K562 (cell line): ENCODE measurements around the gene ZNF628. TPM values are rescaled to one million over a fixed set of nuclear protein-coding genes. Genes with fewer than 3 reads are reported as not detected.

ENCODE experiments used
- ARID3B ChIP-seq: fragments of 250-450 bp; sonication (Bioruptor Pico); IDR thresholded peaks from 2 replicates; pipeline ENCODE4 v1.4.0; 2020; ENCODE audit warnings: borderline replicate concordance
- CBX8 ChIP-seq: fragments of 200-600 bp; sonication (generic); IDR thresholded peaks from 2 replicates; pipeline ENCODE4 v1.6.1; 2012; ENCODE audit warnings: borderline replicate concordance, mixed run types, low read depth, mild to moderate bottlenecking, moderate library complexity, mixed read lengths, low read length, control low read depth, inconsistent platforms; ENCODE audit not compliant: poor library complexity, severe bottlenecking; ENCODE audit errors: extremely low read depth
- ESRRB ChIP-seq: fragments of 250-450 bp; sonication (Bioruptor Pico); IDR thresholded peaks from 2 replicates; pipeline ENCODE4 v1.5.0; 2020; ENCODE audit warnings: mild to moderate bottlenecking, moderate library complexity, borderline replicate concordance
- FOXP1 ChIP-seq: sonication (generic); formaldehyde crosslinking; IDR thresholded peaks from 2 replicates; pipeline ENCODE4 v1.8.0; 2022; ENCODE audit warnings: mild to moderate bottlenecking, missing genetic modification reagents
- HCFC1 ChIP-seq: IDR thresholded peaks from 2 replicates; pipeline ENCODE4 v1.6.1; 2012; ENCODE audit warnings: low read depth, low read length, improper control_type of control experiment
- HDAC2 ChIP-seq: fragments of 450-650 bp; IDR thresholded peaks from 2 replicates; pipeline ENCODE4 v1.6.1; 2016; ENCODE audit warnings: mild to moderate bottlenecking
- HNRNPLL ChIP-seq: fragments of 200-400 bp; formaldehyde crosslinking; IDR thresholded peaks from 2 replicates; pipeline ENCODE4 v1.6.1; 2017; ENCODE audit warnings: low read length, low read depth, mild to moderate bottlenecking; ENCODE audit not compliant: poor library complexity, severe bottlenecking
- NR2C2 ChIP-seq, 2 experiments: fragments of 200-800 bp in 1 of 2; sonication (Bioruptor generic) in 1 of 2; sonication (generic) in 1 of 2; formaldehyde crosslinking in 1 of 2; IDR thresholded peaks; 2 replicates each; pipeline versions ENCODE4 v1.6.1 to v1.8.0; 2016 to 2022; ENCODE audit warnings: mild to moderate bottlenecking in 1 of 2, missing compliant biosample characterization in 1 of 2, missing genetic modification characterization in 1 of 2, missing genetic modification reagents in 1 of 2
- NR4A1 ChIP-seq, 2 experiments: fragments of 250-450 bp in 1 of 2; fragments of 450-650 bp in 1 of 2; sonication (Bioruptor Pico) in 1 of 2; IDR thresholded peaks; 2 replicates each; pipeline versions ENCODE4 v1.4.0 to v1.6.1; 2016 to 2020; ENCODE audit warnings: mild to moderate bottlenecking in 2 of 2, missing compliant biosample characterization in 1 of 2, missing genetic modification characterization in 1 of 2, moderate library complexity in 1 of 2
- RBM25 ChIP-seq: fragments of 200-400 bp; formaldehyde crosslinking; IDR thresholded peaks from 2 replicates; pipeline ENCODE4 v1.6.1; 2018; ENCODE audit warnings: low read length, low read depth, moderate library complexity; ENCODE audit not compliant: severe bottlenecking
- SAFB ChIP-seq: fragments of 200-400 bp; formaldehyde crosslinking; IDR thresholded peaks from 2 replicates; pipeline ENCODE4 v1.6.1; 2017; ENCODE audit warnings: low read depth, low read length, borderline replicate concordance
- STAT5B ChIP-seq: fragments of 250-450 bp; sonication (Bioruptor Pico); IDR thresholded peaks from 2 replicates; pipeline ENCODE4 v1.8.0; 2021; ENCODE audit warnings: mild to moderate bottlenecking, inconsistent platforms
- SUPT5H ChIP-seq: fragments of 450-650 bp; IDR thresholded peaks from 2 replicates; pipeline ENCODE4 v1.6.1; 2016
- THAP12 ChIP-seq: fragments of 250-450 bp; sonication (Bioruptor Pico); IDR thresholded peaks from 2 replicates; pipeline ENCODE4 v1.9.0; 2021; ENCODE audit warnings: mild to moderate bottlenecking, inconsistent platforms
- YY1 ChIP-seq, 3 experiments: IDR thresholded peaks; 2 replicates each; pipeline ENCODE4 v1.6.1; 2011; ENCODE audit warnings: low read length in 2 of 3, mild to moderate bottlenecking in 2 of 3, moderate library complexity in 2 of 3, borderline replicate concordance in 1 of 3, control low read depth in 1 of 3, low read depth in 1 of 3; ENCODE audit not compliant: insufficient read depth in 3 of 3, insufficient replicate concordance in 2 of 3, control insufficient read depth in 1 of 3, insufficient read length in 1 of 3; ENCODE audit errors: extremely low read depth in 1 of 3
- ZBTB26 ChIP-seq: fragments of 450-650 bp; formaldehyde crosslinking; IDR thresholded peaks from 2 replicates; pipeline ENCODE4 v1.4.0; 2022; ENCODE audit warnings: missing genetic modification characterization
- ZBTB7A ChIP-seq: IDR thresholded peaks from 2 replicates; pipeline ENCODE4 v1.6.1; 2011; ENCODE audit warnings: low read depth, mild to moderate bottlenecking, low read length, moderate library complexity, borderline replicate concordance; ENCODE audit not compliant: control insufficient read depth
- ZNF143 ChIP-seq: sonication (generic); formaldehyde crosslinking; IDR thresholded peaks from 2 replicates; pipeline ENCODE4 v1.9.0; 2022; ENCODE audit warnings: mild to moderate bottlenecking, missing genetic modification reagents
- ZNF253 ChIP-seq: fragments of 250-450 bp; sonication (Bioruptor Pico); conservative IDR thresholded peaks from 2 replicates; pipeline ENCODE4 v1.6.1; 2021; ENCODE audit warnings: mild to moderate bottlenecking
- ZNF75A ChIP-seq: fragments of 450-650 bp; formaldehyde crosslinking; IDR thresholded peaks from 2 replicates; pipeline ENCODE4 v1.4.0; 2020; ENCODE audit warnings: mild to moderate bottlenecking
- polyA plus RNA-seq, 8 experiments: library from polyadenylated mRNA; depleted of rRNA in 4 of 8; stranded (reverse) in 5 of 8; unstranded in 3 of 8; fragments of >200 nt; fragmentation: Nextera tagmentation in 2 of 8; fragmentation: Illumina TruSeq in 1 of 8; extraction: Ambion mirVana in 2 of 8; extraction: Trizol in 1 of 8; gene quantifications; 2 replicates each; pipeline versions ENCODE4 v1.2.1 to v1.2.3, GENCODE V29; 2011 to 2014; ENCODE audit warnings: inconsistent platforms in 1 of 8, missing spikeins in 1 of 8
- total RNA-seq, 7 experiments: library from RNA; depleted of rRNA in 6 of 7; stranded (reverse); fragments of >200 nt in 6 of 7; fragmentation: Illumina TruSeq in 2 of 7; extraction: Trizol in 2 of 7; gene quantifications; 2 replicates each; pipeline versions ENCODE4 v1.2.1 to v1.2.3, GENCODE V29; 2011 to 2021; ENCODE audit warnings: low replicate concordance in 1 of 7

The ZNF628 gene
- total and polyA plus RNA-seq, 9 of the 15 experiments (the other 6 are each of a cell fraction or from before 2014, with no cell fraction given): 0.13 to 13.6 (median 2.2) TPM; not detected in 3

GRCh38 chr19:55437410-55437809 lies 39.0 kb upstream of the ZNF628 start (continued):
- TF ChIP-seq HNRNPLL (no peak), ESRRB (CRISPR knock-in tag) (no peak), ZNF143 (CRISPR knock-in tag) (no peak), ZNF253 (no peak), FOXP1 (CRISPR knock-in tag) (peak; percentile 85; the same call in 1 of the 2 replicates), NR4A1 (CRISPR knock-in tag; IDR thresholded peaks at IDR 0.05) (no peak), NR4A1 (tag; IDR thresholded peaks at IDR 0.05) (no peak; the same call in 1 of the 2 replicates), NR2C2 (CRISPR knock-in tag; IDR thresholded peaks at IDR 0.05) (0 out of 2 replicates have a peak, but pooled peaks have one; percentile 57), NR2C2 (tag; IDR thresholded peaks at IDR 0.05) (no peak), ZBTB26 (CRISPR knock-in tag) (no peak), CBX8 (no peak), SAFB (no peak), RBM25 (no peak), YY1 (IDR thresholded peaks at IDR 0.05; ENCODE audit: borderline replicate concordance in 1 of 3, control insufficient read depth in 1 of 3, extremely low read depth in 1 of 3, insufficient read depth in 3 of 3, insufficient read length in 1 of 3, insufficient replicate concordance in 2 of 3, low read depth in 1 of 3, low read length in 2 of 3) (no peak), ZNF75A (CRISPR knock-in tag) (no peak), THAP12 (CRISPR knock-in tag) (0 out of 2 replicates have a peak, but pooled peaks have one; percentile 9), HDAC2 (peak; percentile 72; the same call in 1 of the 2 replicates), HCFC1 (peak; percentile 41; the same call in 1 of the 2 replicates), ARID3B (CRISPR knock-in tag) (no peak), STAT5B (CRISPR knock-in tag) (no peak), SUPT5H (no peak), ZBTB7A (no peak)
